Measurements from ENCODE around the gene PRAMEF8.
"Not testable (repeated sequence)": the region's sequence is repeated elsewhere in the genome, so short reads cannot be mapped to it uniquely, and the experiment has no call there.

GRCh38 chr1:13279617-13280016 lies 5.3 kb downstream of the PRAMEF8 start:
- TF ChIP-seq, protein P1, sequence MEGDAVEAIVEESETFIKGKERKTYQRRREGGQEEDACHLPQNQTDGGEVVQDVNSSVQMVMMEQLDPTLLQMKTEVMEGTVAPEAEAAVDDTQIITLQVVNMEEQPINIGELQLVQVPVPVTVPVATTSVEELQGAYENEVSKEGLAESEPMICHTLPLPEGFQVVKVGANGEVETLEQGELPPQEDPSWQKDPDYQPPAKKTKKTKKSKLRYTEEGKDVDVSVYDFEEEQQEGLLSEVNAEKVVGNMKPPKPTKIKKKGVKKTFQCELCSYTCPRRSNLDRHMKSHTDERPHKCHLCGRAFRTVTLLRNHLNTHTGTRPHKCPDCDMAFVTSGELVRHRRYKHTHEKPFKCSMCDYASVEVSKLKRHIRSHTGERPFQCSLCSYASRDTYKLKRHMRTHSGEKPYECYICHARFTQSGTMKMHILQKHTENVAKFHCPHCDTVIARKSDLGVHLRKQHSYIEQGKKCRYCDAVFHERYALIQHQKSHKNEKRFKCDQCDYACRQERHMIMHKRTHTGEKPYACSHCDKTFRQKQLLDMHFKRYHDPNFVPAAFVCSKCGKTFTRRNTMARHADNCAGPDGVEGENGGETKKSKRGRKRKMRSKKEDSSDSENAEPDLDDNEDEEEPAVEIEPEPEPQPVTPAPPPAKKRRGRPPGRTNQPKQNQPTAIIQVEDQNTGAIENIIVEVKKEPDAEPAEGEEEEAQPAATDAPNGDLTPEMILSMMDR (IDR thresholded peaks at IDR 0.05), result not testable (repeated sequence)
- not testable (repeated sequence) for TF ChIP-seq REST (IDR thresholded peaks at IDR 0.05; ENCODE audit: insufficient read depth in 1 of 2, low read depth in 2 of 2, low read length in 1 of 2); POLR2AphosphoS5 (IDR thresholded peaks at IDR 0.05; ENCODE audit: low read depth, low read length); TCF7L2 (IDR thresholded peaks at IDR 0.05; ENCODE audit: low read depth, low read length)

Measured in Panc1 (cell line).